NCI-H82 treated with DMSO at 0.1 percent for 48 hours (cell line): ENCODE data around the gene DBNDD1.
A peak's percentile ranks its signal among the peaks of the same experiment; 100 is the strongest.
"Not testable (repeated sequence)": the region's sequence is repeated elsewhere in the genome, so short reads cannot be mapped to it uniquely, and the experiment has no call there.

Experiments used
- DNase-seq: peaks from one replicate; lab custom pipeline; 2025; ENCODE audit not compliant: unreplicated experiment; lab: John Stamatoyannopoulos, UW

The DBNDD1 gene

DNA sequence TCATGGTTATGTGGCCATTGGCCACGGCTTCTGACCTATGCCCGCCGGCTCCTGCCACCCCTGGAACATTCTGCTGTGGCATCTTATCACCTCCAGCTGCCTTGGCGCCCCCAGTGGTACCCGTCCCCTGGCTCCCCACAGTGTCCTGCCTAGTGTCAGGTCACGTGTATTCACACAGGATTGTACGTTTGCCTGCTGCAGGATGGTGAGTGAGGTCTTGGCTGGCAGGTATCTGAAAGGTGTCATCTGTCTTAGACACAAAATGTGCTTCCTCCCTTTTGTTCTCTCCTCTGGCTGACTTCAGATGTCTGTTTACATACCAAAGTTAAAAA, 24.9 kb downstream of the DBNDD1 start:
- DNase-seq: no peak

DNA sequence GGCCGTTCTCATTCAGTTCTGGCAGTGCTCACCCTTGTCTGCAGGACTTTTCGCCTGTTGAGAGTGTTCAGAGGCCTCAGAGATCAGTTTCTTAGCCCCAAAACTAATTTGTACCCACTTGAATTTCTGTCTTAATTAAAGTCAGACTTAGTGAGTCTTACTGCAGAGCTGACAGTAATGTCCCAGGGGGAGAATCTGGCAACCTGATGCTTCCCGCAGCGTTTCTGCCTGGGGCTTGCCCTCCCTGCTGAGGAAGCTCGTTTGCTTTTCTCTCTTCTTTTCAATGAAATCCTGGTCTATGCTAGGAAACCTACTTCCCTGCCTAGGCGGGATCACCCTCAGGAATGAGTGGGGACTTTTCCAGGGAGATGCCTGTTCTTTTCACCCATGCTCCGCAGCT, 25.3 kb downstream of the DBNDD1 start:
- DNase-seq: no peak

DNA sequence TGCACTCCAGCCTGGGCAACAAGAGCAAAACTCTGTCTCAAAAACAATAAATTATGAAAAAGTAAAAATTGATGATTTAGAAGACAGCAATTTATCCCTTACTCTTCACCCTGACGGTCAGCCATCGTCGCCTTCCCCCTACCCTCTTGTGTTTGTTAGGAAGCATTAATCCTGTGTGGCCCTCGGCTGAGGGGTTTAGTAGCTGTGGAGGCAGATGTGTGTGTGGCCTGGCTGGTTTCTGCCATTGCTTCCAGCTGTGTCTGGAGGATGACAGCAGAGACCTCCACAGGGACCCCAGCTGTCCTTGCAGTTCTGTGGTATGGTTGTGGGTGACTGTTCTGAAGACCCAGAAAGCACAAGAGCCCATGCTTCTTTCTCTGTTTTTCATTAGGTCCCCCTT, 25.9 kb downstream of the DBNDD1 start:
- DNase-seq: no peak

DNA sequence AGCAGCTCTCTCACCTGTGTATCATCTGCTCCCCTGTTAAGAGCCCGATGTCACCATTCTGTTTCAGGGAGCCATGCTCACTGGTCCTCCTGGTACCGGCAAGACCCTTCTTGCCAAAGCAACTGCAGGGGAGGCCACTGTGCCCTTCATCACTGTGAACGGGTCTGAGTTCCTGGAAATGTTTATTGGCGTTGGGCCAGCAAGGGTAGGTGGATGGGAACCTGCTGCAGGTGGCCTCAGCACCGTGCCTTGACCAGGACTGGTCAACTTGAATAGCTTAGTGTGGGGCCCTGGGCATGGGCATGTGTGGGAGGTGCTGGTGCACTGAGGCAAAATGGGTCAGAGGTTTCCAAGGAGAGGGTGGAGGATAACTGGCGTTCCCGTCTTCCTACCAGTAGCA, 28.5 kb downstream of the DBNDD1 start:
- DNase-seq: no peak

DNA sequence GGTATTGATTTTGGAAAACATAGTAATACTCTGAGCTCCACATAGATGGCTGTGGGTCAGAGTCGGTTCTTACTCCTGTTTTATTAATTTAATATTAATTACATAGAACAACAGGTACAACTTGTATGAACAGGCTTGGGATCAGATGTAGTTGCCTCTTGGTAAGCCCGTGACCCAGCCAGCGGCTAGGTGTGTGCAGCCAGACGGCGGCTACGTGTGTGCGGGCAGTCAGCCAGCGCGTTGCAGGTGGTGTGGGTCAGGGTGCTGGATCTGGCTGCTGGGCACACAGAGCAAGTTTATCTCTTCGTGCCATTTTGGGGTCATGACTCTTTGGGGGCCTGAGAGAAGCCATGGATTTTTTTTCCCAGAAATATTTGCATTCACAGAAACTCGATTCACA, 30.3 kb downstream of the DBNDD1 start:
- no peak for DNase-seq

DNA sequence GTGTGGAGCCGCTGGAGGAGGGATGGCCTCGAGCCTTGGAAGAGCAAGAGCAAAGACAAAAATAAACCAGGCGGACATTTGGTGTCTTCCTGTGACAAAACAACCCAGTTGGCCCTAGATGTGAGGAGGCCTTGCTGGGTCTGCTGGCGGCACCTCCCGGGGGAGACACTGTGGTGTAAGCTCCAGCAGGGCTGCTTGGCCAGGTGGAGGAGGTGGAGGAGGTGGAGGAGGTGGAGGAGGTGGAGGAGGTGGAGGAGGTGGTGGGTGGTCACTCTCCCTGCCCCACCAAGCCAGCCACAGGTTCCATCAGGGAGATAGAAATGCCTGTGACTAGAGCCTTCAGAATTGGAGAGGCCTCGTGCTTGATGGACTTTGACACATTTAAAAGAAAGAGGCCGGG, 32.1 kb downstream of the DBNDD1 start:
- DNase-seq: no peak

DNA sequence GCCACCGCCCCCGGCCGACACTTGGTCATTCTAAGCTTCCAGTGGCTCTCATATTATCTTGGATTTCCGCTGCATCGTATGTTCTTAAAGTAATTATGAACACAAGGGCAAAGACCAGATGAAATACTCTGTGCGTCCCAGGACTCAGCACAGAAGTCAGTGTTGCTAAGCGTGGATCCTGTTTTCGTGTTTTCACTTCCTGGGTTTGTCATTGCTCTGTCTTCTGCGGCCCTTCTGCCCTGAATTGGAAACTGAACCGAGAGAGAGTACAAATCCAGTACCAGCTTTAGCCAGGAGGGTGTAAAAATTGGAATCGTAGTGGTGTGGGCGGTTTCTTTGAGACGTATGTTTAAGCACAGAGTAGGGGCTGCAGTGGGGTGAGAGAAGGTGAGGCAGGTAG, 32.7 kb downstream of the DBNDD1 start:
- no peak for DNase-seq

DNA sequence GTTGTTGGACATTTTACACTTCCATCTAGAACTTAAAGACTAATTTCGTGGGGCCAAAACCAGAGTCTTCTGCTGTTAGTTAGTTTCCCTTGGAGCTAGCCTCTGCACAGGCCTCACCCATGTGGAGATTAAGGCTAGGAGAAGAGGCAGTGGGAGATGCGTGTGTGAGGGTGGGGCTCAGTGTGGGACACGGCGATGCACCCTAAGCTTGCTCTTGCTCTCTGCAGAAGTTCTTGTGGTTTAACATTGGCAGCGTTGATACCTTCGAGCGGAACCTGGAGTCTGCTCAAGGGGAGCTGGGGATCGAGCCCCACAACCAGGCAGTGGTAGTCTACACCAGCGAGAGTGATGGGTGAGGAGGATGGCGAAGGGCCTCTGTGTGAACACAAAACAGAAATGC, 34.0 kb downstream of the DBNDD1 start:
- no peak for DNase-seq

DNA sequence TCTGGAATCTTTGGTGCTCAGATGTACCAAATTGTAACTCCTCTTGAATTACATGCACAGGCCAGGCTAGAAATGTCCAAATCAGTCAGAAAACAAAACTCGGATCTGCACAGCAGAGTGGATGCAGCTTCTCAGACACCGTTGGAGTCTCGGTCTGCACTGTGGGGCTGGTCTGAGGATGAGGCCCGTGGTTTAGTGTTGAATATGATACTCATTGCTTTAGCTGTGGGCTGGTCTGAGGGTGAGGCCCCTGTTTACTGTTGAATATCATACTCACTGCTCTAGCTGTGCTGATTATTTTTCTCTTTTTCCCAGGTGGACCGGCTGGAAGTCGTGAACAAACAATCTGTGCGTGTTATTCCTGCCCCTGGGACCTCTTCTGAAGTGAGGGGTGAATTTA, 35.0 kb downstream of the DBNDD1 start:
- no peak for DNase-seq

DNA sequence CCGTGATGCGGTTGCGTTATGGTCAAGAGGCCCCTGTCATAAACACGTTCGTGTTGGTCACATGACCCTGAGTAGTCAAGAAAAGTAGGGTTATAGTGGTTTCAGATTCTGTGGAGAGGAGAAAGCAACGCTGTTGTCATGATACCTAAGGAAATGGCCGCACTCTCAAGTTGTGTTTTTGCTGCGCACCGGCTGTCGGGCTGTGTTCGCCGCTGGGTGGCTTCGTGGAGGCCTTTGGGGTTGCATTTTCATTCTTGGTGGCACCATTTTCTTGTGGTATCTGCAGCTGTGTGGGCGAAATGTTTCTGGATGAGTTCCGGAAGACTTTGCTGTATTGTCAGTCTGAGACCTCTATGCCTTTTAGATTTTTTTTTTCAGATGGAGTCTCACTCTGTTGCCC, 35.7 kb downstream of the DBNDD1 start:
- no peak for DNase-seq

DNA sequence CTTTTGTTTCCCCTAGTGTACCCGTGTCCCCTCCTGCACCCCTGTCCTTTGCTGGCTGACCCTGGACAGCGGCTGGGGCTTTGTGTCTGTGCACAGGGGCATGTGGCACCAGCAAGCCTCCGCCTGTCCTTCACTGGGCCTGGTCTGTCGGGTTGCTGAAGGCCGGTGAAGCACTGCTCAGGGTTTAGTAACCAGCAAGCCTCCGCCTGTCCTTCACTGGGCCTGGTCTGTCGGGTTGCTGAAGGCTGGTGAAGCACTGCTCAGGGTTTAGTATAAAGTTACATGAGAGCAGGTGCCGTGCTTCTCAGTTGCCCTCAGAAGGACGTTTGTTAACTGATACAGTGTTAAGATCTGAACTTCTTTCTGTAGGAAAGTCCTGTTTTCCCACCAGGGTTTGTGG, 36.9 kb downstream of the DBNDD1 start:
- DNase-seq: no peak

DNA sequence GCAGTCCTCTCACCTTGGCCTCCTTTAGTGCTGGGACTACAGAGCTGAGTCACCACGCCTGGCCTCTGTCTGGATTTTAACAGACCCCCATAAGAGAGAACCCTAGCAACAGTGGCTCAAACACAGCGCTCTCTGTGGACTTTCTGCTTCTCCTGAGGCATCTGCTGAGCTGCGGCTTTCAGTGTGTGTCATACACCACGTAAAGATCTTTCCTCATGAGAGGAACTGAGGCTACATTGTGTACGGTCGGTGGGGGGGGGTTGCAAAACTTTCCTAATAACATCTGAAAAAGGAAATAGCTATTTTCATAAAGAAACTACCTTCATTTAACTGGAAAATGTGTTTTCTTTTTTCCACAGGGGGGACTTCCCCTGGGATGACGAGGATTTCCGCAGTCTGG, 37.8 kb downstream of the DBNDD1 start:
- DNase-seq: no peak

DNA sequence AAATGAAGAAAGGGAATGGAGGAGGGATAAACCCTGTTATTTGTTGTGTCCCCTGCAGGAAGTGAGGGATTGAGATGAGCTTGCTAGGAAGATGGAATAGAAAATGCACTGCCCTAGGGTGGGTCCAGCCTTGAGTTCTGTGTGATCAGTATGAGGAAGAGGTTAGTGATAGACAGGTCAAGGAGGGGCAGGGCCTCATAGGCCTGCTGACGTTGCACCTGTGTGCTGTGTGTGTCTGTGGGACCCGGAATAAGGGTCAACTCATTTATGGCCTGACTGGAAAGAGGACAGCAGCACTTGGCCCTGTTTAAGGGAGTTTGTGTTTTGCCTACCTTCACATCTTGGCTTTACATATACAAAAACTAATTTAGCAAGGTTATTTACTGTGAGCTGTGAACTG, 44.4 kb downstream of the DBNDD1 start:
- no peak for DNase-seq

DNA sequence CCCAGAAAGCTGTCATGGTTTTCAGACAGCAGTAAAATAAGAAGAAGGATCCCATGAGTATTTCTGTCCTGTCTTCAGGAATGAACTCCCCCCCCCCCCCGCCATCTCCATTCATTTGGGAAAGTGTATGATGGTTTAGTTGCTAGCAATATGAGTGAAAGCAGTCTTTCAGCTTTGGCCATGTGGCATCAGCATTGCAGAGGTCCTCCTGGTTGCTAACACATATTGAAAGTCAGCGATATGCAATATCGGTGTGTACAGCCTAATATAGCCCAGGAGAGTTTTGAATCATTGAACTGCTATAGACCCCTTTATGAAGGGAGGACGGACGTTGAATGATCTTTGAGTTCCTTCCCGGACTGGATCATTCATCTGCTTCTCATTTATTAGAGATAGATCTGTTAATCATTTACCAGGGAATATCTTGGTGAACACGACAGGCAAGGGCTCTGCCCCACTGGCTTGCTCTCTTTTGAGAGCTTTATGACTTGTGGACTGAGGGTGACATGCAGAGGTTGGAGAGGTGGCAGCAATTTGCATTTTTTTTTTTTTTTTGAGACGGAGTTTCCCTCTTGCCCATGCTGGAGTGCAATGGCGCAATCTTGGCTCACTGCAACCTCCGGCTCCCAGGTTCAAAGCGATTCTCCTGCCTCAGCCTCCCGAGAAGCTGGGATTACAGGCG, 45.5 kb downstream of the DBNDD1 start:
- no peak for DNase-seq

DNA sequence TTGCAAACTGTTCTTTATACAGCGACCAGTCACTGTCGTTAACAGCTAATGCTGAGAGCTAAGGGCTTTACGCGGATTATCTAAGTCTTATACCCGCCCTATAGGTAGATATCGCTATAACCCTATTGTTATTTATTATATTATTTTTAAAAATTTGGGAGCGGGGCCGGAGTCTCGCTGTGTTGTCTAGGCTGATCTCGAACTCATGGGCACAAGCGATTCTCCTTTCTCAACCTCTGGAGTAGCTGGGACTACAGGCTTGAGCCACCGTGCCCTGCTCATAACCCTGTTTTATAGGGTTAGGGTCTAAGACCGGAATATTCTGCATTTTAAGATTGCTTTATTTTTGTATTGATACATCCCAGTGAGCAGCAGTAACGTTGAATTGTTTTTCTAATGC, 46.0 kb downstream of the DBNDD1 start:
- DNase-seq: no peak

DNA sequence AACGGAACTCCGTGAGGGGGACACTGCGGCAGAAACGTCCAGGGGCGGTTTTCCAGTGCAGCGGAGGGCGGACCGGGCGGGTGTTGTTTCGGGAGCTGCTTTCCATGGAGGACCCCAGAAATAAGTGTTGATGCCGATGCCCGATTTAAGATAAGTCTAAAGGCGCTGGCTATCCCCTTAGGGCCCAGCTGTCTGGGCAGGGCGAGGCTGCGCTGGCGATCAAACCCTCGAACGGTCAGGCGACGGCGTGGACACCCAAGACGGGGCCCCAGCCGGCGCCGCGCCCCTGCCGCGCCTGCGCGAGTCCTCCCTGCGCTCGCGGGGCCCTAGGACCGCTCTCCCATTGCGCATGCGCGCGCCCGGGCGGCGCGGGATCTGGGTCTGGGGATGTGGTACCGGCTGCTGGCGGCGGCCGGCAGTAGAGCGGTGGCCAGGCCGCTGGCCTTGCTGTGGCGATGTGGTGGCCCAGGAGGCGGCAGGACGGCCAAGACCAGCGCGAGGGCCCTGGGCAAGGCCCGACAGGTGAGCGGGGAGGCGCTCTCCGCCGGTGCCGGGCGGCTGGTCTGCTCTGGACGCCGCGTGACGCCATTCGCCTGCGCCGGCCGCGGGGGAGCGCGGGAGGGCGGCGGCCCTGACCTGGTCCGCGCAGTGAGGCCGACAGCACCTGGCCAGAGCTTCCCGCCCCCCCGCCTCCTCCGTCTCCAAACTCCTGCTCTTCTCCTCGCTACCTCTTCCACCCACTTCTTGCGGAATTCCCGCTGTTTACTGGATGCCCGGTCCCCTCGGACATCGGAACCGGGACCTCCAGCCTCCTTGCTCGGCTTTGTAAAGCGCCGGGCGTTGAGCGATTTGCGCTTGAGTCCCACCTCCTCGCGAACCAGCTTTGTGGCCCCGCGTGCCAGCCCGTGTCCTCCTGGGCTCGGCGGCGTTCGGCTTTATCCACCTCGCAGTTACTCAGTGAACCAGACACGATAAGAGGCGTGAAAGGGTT, 46.7 kb downstream of the DBNDD1 start:
- peak; percentile 62 for DNase-seq

DNA sequence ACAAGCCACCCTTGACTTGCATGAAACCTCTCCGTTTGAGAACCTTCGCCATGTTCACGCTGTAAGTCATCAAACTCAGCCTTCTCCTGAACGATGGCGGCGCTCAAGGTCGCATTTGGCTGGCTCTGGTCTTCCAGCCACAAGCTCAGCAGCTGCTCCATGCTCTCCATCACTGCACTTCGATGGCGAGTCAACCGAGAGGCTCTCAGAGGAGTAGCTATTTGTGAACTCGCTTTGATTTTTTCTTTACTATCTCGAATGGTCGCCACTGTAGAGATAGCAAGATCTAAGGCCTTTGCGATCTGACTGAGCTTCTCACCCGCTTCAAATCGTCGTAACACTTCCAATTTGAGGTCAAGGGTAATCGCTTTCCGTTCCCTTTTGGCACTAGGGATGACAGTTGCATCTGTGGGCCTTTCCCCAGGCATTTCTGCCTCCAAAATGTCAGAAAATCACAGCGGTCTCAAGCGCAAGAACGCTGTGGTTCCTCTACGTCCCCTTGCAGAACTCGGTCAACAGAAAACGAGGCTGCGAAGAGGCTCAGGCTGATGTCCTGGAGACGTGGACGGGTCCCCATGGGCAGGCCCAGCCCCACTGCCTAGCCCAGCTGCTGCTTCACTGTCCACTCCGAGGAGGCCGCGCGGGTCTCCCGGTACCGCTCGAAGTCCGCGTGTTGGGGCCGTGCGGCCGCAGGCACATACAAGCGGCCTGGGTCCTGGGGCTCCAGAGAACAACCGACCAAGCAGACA, 47.6 kb downstream of the DBNDD1 start:
- DNase-seq: no peak

DNA sequence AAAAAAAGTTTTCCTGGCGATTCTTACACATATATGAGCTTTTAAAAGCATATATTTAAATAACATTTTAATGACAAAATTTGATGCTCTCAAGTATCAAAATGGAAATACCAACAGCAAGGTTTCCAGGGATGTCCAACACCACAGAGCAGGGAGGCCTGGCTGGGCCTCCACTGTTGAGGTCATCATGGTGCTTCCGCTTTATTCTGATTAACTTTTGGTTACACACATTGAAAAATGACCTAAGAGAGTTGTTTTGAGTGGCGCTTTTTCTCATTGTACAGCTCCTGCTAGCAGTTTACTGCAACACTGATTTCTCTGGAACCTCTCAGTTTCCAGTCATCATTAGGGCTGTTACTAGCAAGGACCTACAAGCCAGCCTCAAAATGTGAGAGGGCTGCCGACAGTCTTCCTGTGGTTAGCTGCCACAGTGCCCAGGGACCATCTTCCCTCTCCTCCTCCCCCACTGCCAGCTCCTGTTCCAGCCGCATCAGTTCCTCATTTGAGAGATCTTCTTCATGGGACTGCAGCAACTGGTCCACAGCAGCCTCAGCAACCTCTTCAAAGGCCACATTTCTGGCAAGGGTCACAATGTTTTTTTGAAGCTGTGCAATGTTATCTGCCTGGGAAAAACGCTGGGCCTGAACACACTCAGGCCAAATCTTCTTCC, 49.4 kb downstream of the DBNDD1 start:
- no peak for DNase-seq

DNA sequence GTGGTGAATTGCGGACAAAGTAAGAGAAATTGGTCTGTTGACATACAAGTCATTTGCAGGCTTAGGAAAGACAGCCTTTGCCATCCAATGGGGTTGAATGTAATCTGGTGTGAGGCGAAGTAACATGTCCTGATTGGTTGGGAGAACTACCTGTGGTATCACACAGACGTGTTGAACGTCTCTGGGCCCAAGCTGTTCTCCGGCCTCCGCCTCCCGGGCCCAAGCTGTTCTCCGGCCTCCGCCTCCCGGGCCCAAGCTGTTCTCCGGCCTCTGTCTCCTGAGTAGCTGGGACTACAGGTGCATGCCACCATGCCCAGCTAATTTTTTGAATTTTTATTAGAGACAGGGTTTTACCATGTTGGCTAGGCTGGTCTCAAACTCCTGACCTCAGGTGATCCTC, 51.2 kb downstream of the DBNDD1 start:
- not testable (repeated sequence) for DNase-seq

DNA sequence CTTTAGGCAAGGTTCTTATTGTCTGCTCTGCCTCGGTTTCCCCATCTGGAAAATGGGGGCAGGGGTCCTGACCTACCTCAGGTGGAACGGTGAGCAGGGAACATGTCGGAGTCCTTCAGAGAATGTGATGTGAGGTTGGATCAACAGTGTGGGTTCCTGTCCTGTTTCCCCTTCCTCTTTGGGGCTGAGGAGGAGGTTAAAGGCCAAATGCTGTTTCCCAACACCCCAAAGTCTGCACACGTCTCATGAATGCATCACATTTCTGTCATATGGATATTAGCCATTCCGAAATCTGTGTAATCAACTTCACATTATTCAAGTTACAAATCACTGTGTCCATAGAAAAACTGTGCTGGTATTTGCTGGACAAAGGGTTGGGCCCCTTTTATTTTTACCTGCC, 51.8 kb downstream of the DBNDD1 start:
- not testable (repeated sequence) for DNase-seq

DNA sequence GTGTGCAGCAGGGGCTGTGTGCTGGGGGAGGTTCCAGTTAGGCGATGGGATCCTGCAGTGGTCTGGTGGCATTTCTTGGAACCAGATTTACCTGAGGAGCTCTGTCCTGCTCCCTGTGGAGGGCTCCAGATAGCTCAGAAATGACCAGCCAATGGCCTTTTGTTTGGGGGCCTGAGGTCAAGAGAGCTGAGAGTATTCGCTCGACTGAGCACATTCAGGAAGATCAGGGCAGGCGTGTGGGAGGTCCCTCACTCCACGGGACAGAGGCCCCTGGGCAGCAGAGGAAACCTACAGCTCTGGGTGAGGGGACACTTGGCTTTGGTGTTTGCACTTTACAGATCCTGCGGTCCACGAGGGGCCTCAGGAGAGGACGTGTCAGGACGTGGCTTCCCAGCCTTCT, 52.5 kb downstream of the DBNDD1 start:
- no peak for DNase-seq
